GM19239 (cell line): ENCODE results near the gene RIN3.

ENCODE experiments used
- DNase-seq: peaks from one replicate; pipeline ENCODE4 v3.0.0; 2011; ENCODE audit warnings: low spot score; ENCODE audit not compliant: insufficient read length
- FAIRE-seq: peaks from 2 replicates; lab custom pipeline; 2011; peaks lifted over from hg19 to GRCh38; lab: Jason Lieb, UNC

Gene RIN3

DNA sequence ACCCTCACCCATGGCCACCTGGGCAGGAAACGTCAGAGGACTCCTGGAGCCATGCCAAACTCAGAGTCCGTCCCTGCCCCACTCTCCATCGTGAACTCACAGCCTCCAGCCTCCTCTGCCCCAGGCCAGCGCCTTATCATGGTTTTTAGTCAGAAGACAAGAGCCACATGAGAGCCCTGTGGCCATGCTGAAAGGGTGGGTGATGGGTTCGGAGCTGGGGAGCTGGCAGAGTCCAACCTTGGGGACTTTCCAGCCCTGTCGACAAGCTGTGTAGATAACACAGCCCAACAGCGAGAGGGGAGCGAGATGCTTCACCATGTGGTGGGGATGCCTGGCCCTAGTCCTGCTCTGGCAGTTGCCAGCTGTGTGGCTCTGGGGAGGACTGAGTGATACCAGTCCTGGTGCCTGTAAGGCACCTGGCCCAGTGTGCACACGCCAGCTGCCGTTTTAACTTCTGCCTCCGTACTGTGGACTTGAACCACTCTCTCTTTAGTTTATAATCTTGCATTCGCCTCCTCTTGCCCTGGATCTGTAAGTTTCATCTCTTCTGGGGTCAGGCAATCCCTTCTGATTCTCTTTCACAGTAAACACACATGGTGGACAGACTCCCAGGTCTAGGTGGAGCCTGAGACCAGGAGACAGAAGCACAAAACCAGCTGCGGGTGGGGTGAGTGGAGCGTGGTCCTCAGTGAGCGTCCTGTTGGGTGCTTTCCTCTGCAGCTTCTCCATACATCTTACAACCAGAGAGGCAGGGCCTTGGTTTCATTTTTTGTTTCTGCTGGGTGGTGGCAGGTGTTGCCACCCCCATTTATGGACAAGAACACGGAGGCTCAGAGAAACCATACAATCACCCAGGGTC lies 55.3 kb downstream of the RIN3 start:
- peak; percentile 100 for FAIRE-seq
- peak; percentile 66 for DNase-seq

DNA sequence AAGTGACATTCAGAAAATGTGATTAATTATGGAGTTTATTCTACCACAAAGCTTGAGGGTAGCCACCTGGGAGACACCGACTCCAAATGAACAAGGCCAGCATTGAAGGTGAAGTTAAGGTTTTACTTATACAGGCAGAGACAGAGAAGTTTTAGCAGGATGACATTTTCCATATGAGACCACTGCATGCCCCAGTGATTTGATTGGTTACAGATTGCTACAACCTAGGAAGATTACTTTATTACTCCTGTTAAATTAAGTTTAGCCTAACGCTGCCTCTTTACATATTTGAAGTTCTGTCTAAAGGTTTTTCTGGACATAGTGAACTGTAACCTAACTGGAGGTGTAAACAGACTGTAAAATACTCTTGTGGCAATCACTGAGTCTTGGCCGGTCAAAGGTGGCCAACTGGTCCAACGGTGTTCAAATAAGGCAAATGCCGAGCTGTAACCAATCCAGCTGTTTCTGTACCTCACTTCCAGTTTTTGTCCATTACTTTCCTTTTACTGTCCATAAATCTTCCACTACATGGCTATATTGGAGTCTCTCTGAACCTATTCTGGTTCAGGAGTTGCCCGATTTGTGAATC lies 57.2 kb downstream of the RIN3 start:
- no peak for FAIRE-seq
- DNase-seq, result no peak

DNA sequence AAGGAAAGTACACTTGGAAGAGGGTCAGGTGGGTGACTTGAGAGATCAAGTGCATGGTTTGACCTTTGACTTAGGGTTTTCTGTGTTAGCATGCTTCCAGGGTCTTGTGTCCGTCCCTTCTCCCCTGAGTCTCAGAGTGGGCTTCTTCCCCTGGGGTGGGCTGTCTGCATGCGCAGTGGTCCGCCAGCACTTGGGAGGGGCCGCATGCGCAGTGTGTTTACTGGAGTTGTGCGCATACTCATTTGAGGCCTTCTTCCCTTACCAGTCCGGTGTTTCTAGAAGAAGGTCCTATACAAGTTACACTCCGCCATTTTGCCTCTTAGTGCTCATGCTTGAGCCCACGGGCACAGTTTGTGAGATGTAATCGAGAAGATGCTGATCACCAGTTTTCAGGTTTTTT lies 58.5 kb downstream of the RIN3 start:
- no peak for DNase-seq
- FAIRE-seq, result no peak

DNA sequence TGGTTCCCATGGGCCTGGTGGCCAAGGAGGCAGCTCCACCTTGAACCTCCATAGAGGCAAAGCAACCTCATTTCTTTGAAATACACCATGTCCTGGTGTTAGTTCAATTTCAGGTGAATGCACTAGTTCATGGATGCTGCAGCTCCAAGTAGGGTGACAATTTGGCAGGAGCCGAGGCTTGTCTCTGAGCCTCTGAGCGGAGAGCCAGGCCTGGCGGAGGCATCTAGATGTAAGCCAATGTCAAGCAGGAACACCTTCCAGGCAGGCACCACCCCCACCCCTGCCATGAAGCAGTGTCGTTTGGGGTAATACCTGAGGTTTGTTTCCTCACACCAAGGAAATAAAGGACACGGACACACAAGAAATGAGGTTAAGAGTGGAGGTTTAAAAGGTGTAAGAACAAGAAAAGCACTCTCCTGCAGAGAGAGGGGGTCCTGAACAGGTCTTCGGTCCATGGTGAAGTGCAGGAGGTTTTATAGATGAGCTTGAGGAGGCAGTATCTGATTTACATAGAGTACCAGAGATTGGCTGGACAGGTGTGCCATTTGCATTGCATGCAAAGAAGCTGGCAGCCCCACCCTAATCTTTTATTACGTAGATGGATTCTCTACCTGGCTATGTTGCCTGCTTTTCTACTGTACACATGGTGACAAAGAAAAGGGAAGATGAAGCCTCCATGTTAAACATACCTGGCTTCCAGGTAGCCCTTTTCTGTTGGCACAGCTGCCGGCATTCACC lies 60.3 kb downstream of the RIN3 start:
- FAIRE-seq (peak; percentile 60), DNase-seq (no peak)

DNA sequence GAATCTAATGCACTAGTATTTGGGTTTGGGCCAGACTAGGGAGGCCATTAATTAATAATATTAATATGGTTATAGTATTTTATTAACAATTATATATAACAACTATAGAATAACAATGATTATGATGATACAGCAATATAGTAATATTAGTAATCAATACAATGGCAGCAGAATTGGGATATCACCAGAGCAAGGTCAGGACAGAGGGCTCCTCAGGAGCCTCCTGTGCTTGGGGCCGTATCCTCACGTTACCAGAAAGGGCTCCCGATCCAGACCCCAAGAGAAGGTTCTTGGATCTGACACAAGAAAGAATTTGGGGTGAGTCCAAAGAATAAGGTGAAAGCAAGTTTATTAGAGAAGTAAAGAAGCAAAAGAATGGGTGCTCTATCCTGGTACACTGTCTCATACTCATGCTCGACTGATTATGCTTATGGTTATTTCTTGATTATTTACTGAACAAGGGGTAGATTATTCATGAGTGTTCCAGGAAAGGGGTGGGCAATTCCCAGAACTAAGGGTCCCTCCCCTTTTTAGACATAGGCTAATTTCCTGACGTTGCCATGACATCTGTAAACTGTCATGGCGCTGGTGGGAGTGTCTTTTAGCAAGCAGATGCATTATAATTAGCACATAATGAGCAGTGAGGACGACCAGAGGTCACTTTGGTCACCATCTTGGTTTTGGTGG lies 61.6 kb downstream of the RIN3 start:
- FAIRE-seq (peak; percentile 56), DNase-seq (no peak)

DNA sequence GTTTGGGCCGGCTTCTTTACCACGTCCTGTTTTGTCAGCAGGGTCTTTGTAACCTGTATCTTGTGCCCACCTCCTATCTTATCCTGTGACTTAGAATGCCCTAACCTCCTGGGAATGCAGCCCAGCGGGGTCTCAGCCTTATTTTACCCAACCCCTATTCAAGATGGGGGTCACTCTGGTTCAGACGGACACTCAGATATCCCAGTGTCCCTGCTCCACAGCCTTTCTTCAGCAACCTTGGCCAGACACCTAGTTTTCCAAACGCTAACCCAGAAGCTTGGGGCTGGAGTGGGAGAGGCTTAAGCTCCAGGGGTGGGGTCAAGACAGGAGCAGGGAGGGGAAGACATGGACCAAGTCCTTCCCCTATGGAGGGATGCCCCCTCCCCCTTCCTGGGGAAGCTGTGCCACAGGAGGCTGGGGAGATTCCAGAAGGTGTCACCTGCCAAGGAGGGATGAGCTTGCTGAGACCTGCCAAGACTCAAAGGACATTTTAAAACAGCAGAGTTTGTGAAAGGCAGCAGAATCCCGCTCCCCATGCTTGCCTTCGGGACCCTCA lies 62.2 kb downstream of the RIN3 start:
- no peak for FAIRE-seq

DNA sequence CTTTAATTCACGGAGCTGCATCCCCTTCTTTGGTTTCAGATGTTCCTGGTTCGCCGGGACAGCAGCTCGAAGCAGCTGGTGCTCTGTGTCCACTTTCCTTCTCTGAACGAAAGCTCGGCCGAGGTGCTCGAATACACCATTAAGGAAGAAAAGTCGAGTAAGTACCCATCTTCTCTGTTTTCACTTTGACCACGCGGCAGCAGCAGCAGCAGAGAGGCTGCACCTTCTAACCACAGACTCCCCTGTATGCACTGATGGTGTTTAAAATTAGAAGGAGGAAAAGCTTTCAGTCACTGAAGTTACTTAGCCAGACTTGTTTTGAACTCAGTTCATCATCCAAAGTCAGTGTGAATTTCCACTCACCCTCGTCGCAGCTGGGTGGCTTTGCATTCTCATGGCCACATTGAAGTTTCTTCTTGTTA lies 63.8 kb downstream of the RIN3 start:
- FAIRE-seq (peak; percentile 95), DNase-seq (peak; percentile 58)

More for the DNA sequence above, 62.2 kb downstream of the RIN3 start:
- no peak for DNase-seq

DNA sequence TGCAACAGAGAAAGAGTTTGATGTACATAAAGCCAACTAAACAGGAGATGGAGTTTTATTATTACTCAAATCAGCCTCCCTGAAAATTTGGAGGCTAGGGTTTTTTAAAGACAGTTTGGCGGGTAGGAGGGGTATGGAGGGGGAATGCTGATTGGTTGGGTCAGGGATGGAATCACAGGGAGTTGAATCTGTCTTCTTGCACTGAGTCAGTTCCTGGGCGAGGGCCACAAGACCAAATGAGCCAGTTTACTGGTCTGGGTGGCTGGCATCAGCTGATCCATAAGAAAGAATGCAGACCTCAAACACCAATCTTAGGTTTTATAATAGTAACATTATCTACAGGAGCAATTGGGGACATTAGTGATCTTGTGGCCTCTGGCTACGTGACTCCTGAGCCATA lies 64.9 kb downstream of the RIN3 start:
- FAIRE-seq, result no peak
- no peak for DNase-seq

DNA sequence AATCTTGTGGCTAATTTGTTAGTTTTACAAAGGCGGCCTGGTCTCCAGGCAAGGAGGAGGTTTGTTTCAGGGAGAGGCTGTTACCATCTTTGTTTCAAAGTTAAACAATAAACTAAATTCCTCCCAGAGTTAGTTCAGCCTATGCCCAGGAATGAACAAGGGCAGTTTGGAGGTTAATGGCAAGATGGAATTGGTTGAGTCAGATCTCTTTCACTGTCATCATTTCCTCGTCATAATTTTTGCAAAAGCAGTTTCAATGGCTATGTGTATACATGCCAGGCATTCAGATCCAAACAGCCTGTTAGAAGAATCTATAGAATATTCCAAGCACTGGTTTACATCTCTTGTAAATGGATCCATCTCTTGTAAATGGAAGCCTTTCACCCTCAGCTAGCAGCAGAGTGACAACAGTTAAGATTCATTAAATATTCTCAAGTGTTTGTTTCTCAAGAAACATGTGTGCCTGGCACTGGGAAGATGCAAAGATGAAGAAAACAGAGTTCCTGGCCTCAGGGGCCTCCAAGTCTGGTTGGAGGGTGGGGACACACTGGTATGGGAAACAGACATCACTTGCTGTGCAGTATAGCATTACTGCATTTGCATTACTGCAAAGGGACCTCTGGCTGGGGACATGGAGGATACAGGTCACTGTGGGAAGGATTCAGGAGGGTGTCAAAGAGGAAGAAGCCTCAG lies 65.8 kb downstream of the RIN3 start:
- DNase-seq (no peak), FAIRE-seq (peak; percentile 40)

DNA sequence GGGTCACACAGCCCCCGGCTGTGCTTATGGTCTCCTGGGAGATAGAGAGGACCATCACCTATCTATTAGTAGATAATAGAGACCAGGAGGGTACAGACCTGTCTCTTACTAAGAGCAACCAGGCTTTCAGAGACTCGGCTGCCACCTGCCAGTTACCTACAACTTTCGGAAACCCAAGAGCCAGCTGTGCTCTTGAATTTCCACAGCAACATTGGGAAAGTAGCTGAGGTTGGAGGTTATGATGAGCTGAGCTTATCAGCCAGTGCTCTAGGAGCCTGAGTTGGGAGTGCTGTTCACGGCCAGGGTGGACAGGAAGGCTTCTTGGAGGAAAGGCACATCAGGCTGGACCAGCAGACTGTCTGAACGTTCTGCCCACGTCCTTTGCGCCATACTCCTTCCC lies 67.6 kb downstream of the RIN3 start:
- no peak for FAIRE-seq
- DNase-seq, result no peak

DNA sequence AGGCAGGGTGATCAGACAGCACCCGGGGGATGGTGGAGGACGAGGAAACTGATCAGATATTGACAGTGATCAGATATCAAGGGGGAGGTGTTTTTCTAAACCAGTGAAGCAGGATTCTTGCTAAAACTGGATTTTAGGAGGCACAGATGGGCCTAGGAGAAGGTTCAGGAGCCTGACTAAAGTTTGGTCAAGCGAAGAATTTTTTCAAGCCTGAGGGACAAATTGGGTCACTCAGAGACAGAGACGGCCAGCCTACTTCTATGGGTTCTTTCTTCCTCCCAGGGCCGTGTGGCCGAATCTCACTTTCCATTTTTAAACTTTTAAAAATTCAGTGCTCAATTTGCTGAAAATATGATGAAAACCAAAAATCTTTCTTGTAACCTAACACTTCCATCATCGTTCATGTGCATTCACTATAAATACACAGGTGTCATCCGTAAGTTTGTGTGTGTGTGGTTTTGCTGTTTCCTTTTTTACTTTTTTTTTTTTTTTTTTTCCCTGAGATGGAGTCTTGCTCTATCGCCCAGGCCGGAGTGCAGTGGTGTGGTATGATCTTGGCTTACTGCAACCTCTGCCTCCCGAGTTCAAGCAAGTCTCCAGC lies 68.5 kb downstream of the RIN3 start:
- FAIRE-seq, result peak; percentile 81
- DNase-seq, result no peak

DNA sequence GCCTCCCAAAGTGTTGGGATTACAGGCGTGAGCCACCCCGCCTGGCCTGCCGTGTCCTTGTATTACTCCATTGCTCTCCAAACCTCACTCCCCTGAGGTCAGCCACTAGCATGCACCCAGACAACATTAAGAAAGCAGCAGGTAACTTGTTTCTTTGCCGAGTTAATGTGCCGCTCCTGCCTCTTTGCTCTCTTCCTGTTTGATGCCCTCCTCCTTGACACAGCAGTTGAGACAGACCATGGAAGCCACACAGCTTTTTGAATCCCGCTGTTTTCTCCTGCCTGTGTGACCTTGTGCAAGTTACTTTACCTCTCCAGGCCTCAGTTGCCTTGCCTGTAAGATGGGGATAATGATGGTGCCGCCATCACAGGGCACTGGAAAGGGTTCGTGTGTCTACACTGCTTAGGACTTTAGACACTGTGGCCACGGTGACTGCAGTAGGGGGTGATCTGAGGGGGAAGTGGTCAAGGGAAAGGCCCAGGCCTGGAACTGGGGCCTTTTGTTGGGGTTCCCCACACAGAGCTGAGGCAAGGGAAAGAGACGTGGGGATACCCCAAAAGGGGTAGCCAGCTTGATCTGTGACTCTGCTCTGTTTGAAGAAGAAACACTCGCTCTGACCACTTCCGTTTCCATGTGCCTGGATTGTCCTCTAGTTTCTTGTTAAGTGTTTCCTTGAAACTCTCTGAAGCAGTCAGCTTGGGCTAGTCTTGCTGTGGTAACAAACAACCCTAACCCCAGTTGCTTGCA lies 69.3 kb downstream of the RIN3 start:
- peak; percentile 73 for FAIRE-seq
- DNase-seq, result no peak

DNA sequence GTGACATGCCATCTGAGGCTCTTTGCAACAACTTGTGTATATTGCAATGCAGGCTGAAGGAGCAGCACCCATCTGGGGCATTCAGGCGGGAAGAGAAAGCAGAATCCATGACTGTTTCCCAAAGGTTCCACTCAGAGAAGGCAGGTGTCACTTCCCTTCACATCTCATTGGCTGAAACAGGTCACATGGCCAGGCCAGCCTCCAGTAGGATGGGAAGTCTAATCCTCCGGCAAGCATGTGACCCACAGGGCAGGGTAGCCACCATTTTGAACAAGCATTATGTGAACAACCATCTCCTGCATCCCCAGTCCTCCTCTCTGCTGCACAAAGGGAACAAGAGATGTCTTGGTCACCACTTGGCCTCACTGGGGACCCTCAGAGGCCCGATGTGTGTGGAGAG lies 70.6 kb downstream of the RIN3 start:
- no peak for DNase-seq
- FAIRE-seq, result peak; percentile 8

DNA sequence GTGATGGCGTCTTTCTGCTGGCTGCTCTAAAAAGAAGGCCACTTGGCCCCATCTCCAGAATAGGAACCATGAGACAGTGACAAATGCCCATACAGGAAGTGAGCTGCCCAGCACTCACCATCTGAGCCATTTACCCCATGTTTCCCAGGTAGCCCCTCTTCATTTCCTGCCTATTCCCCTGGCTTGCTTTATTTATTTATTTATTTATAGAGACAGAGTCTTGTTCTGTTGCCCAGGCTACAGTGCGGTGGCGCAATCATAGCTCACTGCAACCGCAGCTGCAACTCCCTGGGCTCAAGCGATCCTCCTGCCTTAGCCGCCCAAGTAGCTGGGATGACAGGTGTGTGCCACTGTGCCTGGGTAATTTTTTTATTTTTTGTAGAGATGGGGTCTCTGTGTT lies 71.2 kb downstream of the RIN3 start:
- FAIRE-seq (peak; percentile 23), DNase-seq (no peak)

DNA sequence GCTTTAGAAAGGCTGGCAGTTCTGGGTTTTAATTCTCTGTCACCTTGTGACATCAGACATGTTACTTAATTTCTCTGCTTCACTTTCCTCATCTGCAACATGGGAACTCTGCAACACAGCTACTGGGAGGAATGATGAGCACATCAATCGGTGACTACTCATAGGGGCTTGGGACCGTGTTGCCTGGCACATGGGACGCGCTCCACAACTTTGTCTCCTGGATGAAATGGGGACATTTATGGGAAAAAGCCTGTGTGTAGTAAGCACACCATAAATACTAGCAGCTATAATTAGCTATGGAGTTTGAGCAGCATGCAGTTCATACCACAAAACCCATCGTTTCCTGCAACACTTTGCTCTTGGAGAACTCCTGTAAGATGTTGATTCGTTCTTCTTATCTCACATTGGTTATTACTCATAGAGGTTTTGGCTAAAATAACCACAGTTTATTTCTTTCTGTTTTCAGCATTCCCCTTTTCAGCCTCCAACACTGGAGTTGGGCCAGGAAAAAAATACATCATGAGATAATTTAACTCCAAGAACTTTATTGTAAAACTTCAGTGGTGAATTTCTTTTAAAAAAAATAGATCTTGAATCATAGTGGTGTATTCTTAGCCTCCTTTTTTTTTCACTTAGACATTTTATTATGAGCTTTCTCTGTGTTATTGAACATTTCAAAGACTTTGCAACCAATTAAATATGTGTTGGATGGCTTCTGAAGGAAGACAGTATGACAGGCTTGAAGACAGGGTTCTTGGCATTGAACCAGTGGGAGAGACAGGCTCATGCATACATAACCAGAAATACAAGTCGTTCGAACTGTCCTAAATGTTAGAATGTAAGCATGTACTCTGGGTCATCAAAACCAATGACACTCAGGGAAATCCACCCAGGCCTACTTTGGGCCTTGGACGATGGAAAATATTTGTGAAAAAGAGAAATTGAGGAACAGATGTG lies 72.7 kb downstream of the RIN3 start:
- FAIRE-seq (no peak), DNase-seq (no peak)

DNA sequence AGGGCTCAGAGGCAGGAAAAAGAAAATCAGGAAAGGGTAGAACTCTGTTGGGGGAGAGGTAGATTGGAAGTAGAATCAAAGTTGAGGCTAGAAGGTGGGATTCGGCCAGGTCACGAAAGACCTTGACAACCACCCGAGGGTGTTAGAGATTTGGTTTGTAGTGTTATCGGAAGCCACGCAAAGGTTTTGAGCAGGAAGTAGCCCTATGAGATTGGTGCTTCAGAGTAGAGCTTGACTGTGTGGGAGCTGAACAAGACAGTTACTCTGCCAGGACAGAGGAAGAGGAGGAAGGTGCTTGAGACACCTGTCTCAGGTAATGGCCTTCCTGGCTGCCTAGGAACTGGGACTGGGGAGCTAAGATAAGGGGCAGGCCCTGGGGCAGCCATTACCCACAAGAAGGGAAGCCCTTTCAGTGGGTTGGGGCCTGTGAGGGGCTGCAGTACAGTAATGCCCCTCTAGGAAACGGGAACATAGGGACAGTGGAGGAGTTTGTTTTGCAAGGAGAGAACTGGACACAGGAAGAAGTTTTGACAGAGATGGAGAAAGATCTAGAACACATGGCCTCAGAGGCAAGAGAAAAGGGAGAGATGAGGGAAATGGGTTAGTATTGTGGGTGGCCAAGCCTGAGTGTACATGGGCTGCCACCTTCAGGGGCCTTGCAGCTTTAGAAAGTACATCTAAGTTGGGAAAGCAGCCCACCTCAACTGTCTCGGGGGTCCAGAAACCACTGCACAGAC lies 73.5 kb downstream of the RIN3 start:
- FAIRE-seq (peak; percentile 94), DNase-seq (no peak)

DNA sequence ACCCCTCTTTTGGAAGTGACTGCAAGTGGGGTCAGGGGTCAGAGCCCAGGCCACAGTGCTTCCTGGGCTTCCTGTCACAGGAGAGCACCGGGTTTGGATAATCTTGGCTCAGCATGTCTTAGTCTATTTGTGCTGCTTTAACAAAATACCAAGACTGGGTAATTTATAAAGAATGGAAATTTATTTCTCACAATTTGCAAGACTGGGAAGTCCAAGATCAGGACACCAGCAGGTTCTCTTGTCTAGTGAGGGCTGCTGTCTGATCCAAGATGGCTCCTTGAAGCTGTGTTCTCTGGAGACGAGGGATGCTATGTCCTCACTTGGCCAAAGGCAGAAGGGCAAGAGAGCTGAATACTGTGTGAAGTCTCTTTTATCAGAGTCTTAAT lies 74.1 kb downstream of the RIN3 start:
- FAIRE-seq (no peak), DNase-seq (no peak)
